ENCODE data around the gene GPR84.

DNA sequence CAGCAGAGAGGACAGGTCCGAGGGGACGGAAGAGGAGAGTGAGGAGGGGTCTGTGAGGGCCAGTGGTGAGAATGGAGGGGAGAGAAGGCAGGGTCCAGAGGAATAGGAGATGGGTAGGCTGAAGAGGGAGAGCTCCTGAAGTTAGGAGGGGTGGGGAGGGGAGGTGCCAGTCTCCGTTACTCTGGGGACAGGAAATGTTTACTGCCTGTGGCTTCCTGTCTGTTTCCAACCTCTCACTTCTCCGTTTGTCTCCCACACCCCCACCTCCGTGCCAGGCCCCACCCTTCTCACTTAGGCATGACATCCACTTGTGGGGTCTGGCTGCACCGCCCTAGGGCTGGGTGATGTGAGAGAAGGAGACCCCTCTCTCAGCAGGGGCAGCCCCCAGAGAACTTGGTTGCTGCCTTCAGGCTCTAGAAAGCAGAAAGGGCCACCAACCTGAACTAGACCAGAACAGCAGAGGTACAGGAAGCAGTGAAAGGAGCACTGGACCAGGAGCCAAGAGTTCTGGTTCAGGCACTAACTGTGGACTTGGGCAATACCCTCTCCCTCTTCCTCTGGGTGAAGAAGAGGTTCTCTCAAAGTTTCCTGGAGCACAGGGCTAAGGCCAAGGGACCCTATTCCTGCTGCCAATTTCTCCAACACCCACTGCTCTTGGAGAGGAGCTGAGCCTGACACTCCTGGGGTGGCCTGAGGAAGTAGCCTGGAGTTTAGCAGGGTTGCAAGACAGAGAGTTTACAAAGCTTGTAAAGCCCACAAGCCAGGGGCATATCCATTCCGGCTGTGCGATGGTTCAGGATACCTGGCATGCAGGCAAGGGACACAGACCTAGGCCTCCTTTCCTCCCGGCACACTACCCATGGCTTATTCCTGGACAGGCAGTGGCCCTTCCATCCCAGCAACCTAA, 49.3 kb upstream of the GPR84 start:
- TF ChIP-seq EZH2 (IDR thresholded peaks at IDR 0.05; ENCODE audit: insufficient read depth, low read length): no peak
- TF ChIP-seq, protein P1, sequence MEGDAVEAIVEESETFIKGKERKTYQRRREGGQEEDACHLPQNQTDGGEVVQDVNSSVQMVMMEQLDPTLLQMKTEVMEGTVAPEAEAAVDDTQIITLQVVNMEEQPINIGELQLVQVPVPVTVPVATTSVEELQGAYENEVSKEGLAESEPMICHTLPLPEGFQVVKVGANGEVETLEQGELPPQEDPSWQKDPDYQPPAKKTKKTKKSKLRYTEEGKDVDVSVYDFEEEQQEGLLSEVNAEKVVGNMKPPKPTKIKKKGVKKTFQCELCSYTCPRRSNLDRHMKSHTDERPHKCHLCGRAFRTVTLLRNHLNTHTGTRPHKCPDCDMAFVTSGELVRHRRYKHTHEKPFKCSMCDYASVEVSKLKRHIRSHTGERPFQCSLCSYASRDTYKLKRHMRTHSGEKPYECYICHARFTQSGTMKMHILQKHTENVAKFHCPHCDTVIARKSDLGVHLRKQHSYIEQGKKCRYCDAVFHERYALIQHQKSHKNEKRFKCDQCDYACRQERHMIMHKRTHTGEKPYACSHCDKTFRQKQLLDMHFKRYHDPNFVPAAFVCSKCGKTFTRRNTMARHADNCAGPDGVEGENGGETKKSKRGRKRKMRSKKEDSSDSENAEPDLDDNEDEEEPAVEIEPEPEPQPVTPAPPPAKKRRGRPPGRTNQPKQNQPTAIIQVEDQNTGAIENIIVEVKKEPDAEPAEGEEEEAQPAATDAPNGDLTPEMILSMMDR (IDR thresholded peaks at IDR 0.05; ENCODE audit: insufficient read depth, low read depth, low read length): no peak
